K562 (cell line): ENCODE measurements around the gene BRICD5. TPM values are rescaled to one million over a fixed set of nuclear protein-coding genes. Genes with fewer than 3 reads are reported as not detected.

Experiments used
- ARID4B ChIP-seq: sonication (generic); formaldehyde crosslinking; IDR thresholded peaks from 2 replicates; pipeline ENCODE4 v1.8.0; 2022; ENCODE audit warnings: mild to moderate bottlenecking, missing genetic modification reagents
- GMEB1 ChIP-seq: fragments of 250-450 bp; sonication (Bioruptor Pico); IDR thresholded peaks from 2 replicates; pipeline ENCODE4 v1.4.0; 2020; ENCODE audit warnings: mild to moderate bottlenecking
- NR3C1 ChIP-seq: sonication (generic); formaldehyde crosslinking; IDR thresholded peaks from 2 replicates; pipeline ENCODE4 v1.8.1; 2022; ENCODE audit warnings: missing genetic modification reagents
- SIN3A ChIP-seq, 2 experiments: fragments of 150-350 bp in 1 of 2; IDR thresholded peaks; 2 replicates each; pipeline ENCODE4 v1.6.1; 2011 to 2016; ENCODE audit warnings: borderline replicate concordance in 2 of 2, low read depth in 2 of 2, low read length in 2 of 2, mild to moderate bottlenecking in 2 of 2, moderate library complexity in 2 of 2; ENCODE audit not compliant: control insufficient read depth in 1 of 2
- SIN3B ChIP-seq: fragments of 450-650 bp; IDR thresholded peaks from 2 replicates; pipeline ENCODE4 v1.6.1; 2017; ENCODE audit warnings: low read depth, mild to moderate bottlenecking, moderate library complexity
- SPI1 ChIP-seq: IDR thresholded peaks from 2 replicates; pipeline ENCODE4 v1.6.1; 2011; ENCODE audit warnings: low read depth, low read length, control low read depth, borderline replicate concordance
- ZNF175 ChIP-seq: fragments of 200-800 bp; sonication (Bioruptor generic); IDR thresholded peaks from 2 replicates; pipeline ENCODE4 v1.6.1; 2016; ENCODE audit warnings: low read depth, mild to moderate bottlenecking, missing genetic modification characterization, missing compliant biosample characterization
- ZNF639 ChIP-seq, 2 experiments: fragments of 200-800 bp in 1 of 2; sonication (Bioruptor generic) in 1 of 2; sonication (generic) in 1 of 2; formaldehyde crosslinking in 1 of 2; IDR thresholded peaks in 1 of 2; conservative IDR thresholded peaks in 1 of 2; 2 replicates each; pipeline versions ENCODE4 v1.5.0 to v1.6.1; 2016 to 2020; ENCODE audit warnings: missing compliant biosample characterization in 1 of 2, missing genetic modification characterization in 1 of 2, missing genetic modification reagents in 1 of 2
- polyA plus RNA-seq, 8 experiments: library from polyadenylated mRNA; depleted of rRNA in 4 of 8; stranded (reverse) in 5 of 8; unstranded in 3 of 8; fragments of >200 nt; fragmentation: Nextera tagmentation in 2 of 8; fragmentation: Illumina TruSeq in 1 of 8; extraction: Ambion mirVana in 2 of 8; extraction: Trizol in 1 of 8; gene quantifications; 2 replicates each; pipeline versions ENCODE4 v1.2.1 to v1.2.3, GENCODE V29; 2011 to 2014; ENCODE audit warnings: inconsistent platforms in 1 of 8, missing spikeins in 1 of 8
- total RNA-seq, 7 experiments: library from RNA; depleted of rRNA in 6 of 7; stranded (reverse); fragments of >200 nt in 6 of 7; fragmentation: Illumina TruSeq in 2 of 7; extraction: Trizol in 2 of 7; gene quantifications; 2 replicates each; pipeline versions ENCODE4 v1.2.1 to v1.2.3, GENCODE V29; 2011 to 2021; ENCODE audit warnings: low replicate concordance in 1 of 7
- TF ChIP-seq, protein P1 (sequence below), 2 experiments: IDR thresholded peaks; 2 replicates each; pipeline ENCODE4 v1.6.1; 2012; ENCODE audit warnings: improper control_type of control experiment in 2 of 2, low read depth in 2 of 2, low read length in 2 of 2, borderline replicate concordance in 1 of 2
- TF ChIP-seq, protein P2 (sequence below): fragments of 450-650 bp; IDR thresholded peaks from 2 replicates; pipeline ENCODE4 v1.7.1; 2018; ENCODE audit warnings: mild to moderate bottlenecking, low read depth; ENCODE audit not compliant: partially characterized antibody

BRICD5 gene
- total and polyA plus RNA-seq, 9 of the 15 experiments (the other 6 are each of a cell fraction or from before 2014, with no cell fraction given): 0.24 to 15.1 (median 2.4) TPM; not detected in 1

DNA sequence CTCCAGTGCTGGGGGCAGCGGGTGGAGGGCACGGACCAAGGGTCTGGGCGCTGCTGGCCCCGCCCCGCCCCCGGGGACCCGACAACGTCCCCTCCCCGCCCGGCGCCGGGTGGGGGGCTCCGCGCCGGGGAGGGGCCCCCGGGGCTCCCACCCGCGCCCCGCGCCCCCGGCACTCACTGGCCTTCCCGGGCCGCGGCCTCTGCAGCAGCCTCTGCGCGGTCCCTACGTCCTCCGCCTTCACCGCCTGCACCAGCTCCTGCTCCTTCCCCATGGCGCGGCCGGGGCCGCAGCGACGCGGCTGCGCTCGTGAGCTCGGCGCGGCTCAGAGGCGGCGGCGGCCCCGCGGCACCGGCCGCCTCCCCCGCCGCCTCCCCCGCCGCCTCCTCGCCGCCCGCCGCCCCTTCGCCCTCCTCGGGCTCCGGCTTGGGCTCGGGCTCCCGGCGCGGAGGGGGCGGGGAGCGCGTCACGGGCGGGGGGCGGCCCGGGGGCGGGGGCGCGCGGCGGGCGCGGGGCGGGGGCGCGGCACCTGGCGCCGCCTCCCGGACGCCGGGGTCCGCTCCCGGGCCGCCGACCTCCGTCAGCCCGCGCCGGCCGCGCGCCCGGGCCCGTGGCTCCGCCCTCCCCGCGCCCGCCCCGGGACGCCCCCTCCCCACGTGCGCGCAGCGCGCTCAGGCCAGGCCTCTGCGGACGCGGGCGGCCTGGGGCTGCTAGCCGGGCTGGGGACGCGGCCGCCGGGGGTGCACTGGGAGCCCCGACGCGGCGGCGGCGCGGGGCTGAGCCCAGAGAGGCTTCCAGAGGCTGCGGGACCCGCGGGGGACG is 14.3 kb downstream of the BRICD5 start, which contains the start of gene CASKIN1 (continued):
- TF ChIP-seq, protein P1, sequence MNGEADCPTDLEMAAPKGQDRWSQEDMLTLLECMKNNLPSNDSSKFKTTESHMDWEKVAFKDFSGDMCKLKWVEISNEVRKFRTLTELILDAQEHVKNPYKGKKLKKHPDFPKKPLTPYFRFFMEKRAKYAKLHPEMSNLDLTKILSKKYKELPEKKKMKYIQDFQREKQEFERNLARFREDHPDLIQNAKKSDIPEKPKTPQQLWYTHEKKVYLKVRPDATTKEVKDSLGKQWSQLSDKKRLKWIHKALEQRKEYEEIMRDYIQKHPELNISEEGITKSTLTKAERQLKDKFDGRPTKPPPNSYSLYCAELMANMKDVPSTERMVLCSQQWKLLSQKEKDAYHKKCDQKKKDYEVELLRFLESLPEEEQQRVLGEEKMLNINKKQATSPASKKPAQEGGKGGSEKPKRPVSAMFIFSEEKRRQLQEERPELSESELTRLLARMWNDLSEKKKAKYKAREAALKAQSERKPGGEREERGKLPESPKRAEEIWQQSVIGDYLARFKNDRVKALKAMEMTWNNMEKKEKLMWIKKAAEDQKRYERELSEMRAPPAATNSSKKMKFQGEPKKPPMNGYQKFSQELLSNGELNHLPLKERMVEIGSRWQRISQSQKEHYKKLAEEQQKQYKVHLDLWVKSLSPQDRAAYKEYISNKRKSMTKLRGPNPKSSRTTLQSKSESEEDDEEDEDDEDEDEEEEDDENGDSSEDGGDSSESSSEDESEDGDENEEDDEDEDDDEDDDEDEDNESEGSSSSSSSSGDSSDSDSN (IDR thresholded peaks at IDR 0.05; ENCODE audit: borderline replicate concordance in 1 of 2, low read depth in 2 of 2, low read length in 2 of 2): 0 out of 4 replicates have a peak, but pooled peaks of 1 of the 2 experiments have one; percentile 66
- TF ChIP-seq GMEB1 (CRISPR knock-in tag) (no peak), ZNF639 (CRISPR knock-in tag; conservative IDR thresholded peaks at IDR 0.05 in 1 of 2, IDR thresholded peaks at IDR 0.05 in 1 of 2) (no peak), ARID4B (CRISPR knock-in tag) (no peak), SIN3A (IDR thresholded peaks at IDR 0.05; ENCODE audit: borderline replicate concordance in 2 of 2, control insufficient read depth in 1 of 2, low read depth in 2 of 2, low read length in 2 of 2) (peak in 1 of 2 experiments; percentile 43; a peak in 1 of 4 replicates), SIN3B (no peak), ZNF175 (CRISPR knock-in tag) (no peak), SPI1 (no peak), NR3C1 (no peak)
- TF ChIP-seq, protein P2, sequence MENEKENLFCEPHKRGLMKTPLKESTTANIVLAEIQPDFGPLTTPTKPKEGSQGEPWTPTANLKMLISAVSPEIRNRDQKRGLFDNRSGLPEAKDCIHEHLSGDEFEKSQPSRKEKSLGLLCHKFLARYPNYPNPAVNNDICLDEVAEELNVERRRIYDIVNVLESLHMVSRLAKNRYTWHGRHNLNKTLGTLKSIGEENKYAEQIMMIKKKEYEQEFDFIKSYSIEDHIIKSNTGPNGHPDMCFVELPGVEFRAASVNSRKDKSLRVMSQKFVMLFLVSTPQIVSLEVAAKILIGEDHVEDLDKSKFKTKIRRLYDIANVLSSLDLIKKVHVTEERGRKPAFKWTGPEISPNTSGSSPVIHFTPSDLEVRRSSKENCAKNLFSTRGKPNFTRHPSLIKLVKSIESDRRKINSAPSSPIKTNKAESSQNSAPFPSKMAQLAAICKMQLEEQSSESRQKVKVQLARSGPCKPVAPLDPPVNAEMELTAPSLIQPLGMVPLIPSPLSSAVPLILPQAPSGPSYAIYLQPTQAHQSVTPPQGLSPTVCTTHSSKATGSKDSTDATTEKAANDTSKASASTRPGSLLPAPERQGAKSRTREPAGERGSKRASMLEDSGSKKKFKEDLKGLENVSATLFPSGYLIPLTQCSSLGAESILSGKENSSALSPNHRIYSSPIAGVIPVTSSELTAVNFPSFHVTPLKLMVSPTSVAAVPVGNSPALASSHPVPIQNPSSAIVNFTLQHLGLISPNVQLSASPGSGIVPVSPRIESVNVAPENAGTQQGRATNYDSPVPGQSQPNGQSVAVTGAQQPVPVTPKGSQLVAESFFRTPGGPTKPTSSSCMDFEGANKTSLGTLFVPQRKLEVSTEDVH: no peak
